T-helper 2 cell treated with Interferon-gamma antibody and Interleukin-4, amounts not matched to agents 100 ng/mL and 5 ng/mL, for 36 hours (primary cell): ENCODE measurements around the gene FLT3. TPM values are rescaled to one million over a fixed set of nuclear protein-coding genes. Genes with fewer than 3 reads are reported as not detected.
"Not testable (repeated sequence)": the region's sequence is repeated elsewhere in the genome, so short reads cannot be mapped to it uniquely, and the experiment has no call there.

ENCODE experiments used
- intact Hi-C: fragments of 100-400 bp; cut with micrococcal nuclease; formaldehyde crosslinking; loops from one replicate; pipeline ENCODE4 v1.15.1; 2023
- total RNA-seq: library from RNA; stranded (reverse); gene quantifications from 2 replicates; pipeline ENCODE4 v1.2.3, GENCODE V29; 2022

The FLT3 gene
- total RNA-seq, 1 donor from 2014 or later, result not detected

GRCh38 chr13:28045861-28046260, 54.5 kb downstream of the FLT3 start:
- intact Hi-C loops, result no loop called here

DNA sequence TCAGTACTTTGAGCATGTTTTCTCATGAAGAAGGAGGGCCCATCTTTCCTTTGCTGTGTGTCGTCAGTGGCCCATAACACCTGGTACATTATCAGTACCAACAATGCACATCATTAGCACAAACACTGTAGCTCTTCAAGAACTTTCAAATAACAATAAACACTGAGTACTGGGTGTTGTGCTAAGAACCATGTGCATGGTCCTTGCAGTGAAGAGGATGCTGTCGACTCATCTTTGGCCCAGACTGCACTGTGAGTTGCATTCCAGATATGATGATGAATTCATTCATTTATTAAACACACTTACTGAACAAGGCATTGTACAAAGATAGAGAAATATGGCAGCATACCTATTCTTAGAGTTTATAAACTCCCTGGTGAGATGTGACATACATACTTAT, 55.8 kb downstream of the FLT3 start:
- intact Hi-C loops, result no loop called here

GRCh38 chr13:28043224-28043623, 57.2 kb downstream of the FLT3 start:
- intact Hi-C loops, result no loop called here

DNA sequence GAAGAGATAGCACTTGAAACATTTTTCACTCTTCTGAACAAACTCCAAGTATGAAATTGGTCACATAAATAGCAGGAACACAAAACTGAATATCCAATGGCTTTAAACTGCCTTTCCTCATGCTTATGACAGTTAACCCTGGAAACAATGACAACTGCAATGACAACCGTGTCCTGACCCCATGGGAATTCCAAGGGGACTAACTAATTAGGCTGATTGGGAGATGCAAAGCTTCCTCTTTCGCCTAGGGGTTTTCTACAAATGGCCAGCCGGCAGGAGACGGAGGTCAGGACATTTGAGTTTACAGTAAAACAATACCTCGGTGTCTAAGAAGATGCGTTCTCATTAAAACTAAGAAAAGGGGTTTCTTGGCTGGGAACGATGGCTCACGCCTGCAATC, 58.9 kb downstream of the FLT3 start:
- intact Hi-C loops, result no loop called here

DNA sequence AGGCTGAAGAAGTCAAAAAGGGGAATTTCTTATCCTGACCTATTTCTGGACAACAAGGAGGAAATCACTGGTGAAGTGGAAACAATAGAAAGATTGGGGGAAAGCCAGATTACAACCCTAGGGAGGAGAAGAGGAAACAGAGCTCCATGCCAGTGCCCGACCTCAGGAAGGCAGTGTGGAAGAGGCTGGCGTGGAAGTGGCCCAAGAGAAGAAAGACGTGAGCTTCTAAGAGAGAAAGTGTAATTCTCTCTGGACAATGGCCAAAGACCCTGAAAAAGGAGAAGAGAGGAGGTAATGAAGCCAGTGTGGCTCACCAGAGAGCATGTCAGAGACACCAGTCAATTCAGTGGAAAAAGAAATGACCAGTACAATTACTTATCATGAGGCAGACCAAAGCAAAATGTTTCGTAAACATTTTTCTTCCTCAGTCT, 59.3 kb downstream of the FLT3 start:
- intact Hi-C loops, result no loop called here

DNA sequence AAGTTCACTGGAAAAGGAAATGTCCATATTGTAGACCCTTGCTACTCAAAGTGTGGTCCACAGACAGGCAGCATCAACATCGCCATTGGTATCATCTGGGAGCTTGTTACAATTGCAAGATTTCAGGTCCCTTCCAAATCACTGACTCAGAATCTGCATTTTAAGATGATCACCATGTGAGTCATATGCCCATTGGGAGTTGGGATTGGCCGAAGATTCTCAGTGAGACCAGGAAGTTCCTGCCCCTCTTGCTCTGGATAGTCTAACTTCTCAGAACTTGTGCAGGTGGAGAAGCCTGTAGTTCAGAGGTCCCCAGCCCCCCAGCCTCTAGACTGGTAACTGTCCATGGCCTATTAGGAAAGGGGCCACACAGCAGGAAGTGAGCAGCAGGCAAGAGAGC, 63.0 kb downstream of the FLT3 start:
- intact Hi-C loops, result no loop called here

GRCh38 chr13:28035146-28035782, 65.1 kb downstream of the FLT3 start:
- intact Hi-C loops, result no loop called here

- intact Hi-C loops, result no loop called here
These were observed 66.3 kb downstream of the FLT3 start for GRCh38 chr13:28033894-28034655.

GRCh38 chr13:28032438-28032837, 67.9 kb downstream of the FLT3 start:
- intact Hi-C loops, result not testable (repeated sequence)

DNA sequence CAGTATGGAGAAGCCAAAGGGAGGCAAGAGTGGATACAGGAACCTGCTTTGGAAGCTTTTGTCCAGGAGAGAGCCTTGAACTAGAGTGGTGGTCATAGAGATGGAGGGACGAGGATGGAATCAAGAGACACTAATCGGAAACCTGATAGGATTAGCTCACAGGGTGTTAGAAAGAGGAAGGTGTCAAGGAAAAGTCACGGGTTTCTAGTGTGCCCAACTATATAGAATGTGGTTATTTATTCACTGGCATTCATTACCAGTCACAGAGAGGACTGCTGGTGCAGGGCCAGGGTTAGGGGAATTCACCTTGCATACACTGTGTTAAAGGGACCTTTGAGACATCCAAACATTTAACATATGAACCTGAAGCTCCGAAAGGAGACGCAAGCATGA, 68.5 kb downstream of the FLT3 start:
- intact Hi-C loops, result no loop called here

DNA sequence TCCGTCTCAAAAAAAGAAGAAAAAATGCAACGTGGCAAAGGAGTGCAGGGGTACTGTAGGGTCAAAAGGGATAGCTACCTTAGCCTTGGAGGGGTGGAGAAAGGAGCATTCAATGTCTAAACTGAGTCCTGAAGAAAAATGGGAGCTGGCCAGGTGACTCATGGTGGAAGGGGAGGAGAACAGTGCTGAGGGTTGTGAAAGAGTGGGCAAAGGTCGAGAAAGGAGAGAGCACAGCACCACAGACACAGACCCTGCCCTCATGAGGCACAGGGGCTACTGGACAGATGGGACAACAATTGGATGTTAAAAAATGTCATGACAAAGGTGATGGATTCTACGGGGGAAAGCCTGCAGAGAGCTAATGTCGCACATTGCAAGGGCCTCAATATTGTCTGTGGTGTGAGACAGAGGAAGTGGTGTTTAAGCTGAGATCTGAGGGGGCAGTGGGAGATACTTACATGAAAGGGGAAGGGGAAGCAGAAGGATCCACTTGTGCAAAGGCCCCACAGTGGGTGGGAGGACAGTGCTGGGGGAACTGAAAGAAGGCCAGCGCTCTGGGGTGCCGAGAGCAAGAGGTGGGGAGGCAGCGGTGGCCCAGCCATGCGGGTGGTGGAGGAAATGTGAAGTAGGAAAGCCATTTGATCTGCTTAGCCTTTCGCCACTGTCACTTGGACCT, 69.0 kb downstream of the FLT3 start:
- intact Hi-C loops, result no loop called here

- intact Hi-C loops, result no loop called here
These were observed 72.6 kb downstream of the FLT3 start for GRCh38 chr13:28027607-28028364.

DNA sequence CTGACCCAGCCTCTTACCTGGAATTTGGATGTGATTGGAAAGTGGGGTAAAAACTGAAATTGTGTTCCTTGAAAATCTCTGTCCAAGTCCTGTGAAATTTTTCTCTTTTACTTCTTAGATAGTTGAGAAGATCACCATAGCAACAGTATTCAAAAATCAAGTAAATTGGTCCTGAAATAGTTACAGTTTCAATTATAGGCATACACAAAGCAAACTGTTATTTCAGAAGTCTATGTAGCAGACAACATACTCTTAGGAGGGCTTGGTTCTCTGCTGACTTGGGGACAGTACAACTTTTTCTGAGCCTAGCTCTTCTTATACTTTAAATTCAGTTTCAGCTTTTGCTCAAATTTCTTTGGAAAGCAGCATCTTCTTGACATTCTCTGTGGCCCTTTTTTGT, 73.3 kb downstream of the FLT3 start:
- intact Hi-C loops, result no loop called here

DNA sequence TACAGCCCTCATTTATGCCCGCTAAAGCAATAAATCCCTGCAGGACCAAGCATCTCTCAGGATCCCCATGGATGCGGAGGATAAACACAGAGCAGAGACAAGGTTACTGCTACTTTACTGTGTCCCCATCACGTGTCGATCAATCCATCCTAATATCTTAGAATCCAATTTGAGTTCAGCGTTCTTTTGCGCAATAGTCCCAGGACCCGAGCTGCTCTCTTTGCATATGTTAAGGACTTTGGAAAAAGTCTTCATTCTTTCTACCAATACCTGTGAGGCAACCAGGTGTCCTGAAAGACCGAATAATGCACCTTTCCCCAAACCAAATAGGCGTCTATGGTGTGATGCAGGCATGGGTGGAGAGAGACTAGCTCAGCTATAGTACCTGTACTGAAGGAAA, 73.9 kb downstream of the FLT3 start:
- intact Hi-C loops, result no loop called here

GRCh38 chr13:28022848-28023518, 77.4 kb downstream of the FLT3 start:
- intact Hi-C loops, result no loop called here

GRCh38 chr13:28014301-28014700, 86.1 kb downstream of the FLT3 start:
- intact Hi-C loops, result no loop called here

- intact Hi-C loops, result no loop called here
These were observed 86.9 kb downstream of the FLT3 start for GRCh38 chr13:28013482-28013881.

GRCh38 chr13:28012896-28013295, 87.5 kb downstream of the FLT3 start:
- intact Hi-C loops, result no loop called here

GRCh38 chr13:28012383-28012782, 88.0 kb downstream of the FLT3 start:
- intact Hi-C loops, result no loop called here

DNA sequence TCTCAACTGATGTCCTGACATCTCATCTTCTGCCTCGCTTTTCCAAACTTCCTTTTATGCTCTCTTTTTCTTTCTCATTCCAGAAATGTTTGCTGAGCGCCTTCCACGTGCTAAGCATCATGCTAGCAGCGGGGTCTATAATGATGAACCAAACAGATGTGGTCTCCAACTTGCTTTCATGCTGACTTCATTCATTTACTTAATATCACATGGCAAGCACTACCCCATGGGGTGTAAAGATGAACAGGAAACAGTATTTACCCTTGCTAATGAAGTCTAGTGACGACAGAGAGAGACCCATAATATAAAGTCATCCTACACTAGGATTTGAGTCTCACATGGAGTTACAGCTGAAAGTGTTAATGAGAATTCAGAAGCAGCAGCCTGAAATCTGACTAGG, 90.3 kb downstream of the FLT3 start:
- intact Hi-C loops, result no loop called here

- intact Hi-C loops, result not testable (repeated sequence)
These were observed 95.4 kb downstream of the FLT3 start for GRCh38 chr13:28005016-28005415.
